ENCODE measurements around the gene ZNF473.
"Not testable (repeated sequence)": the region's sequence is repeated elsewhere in the genome, so short reads cannot be mapped to it uniquely, and the experiment has no call there.

The ZNF473 gene

GRCh38 chr19:50051964-50052363, 26.2 kb downstream of the ZNF473 start:
- peaks cover 5% of the 10 kb centered on the region for H3K36me3 Mint-ChIP-seq
- H3K9me3 Mint-ChIP-seq = no peaks in the 10 kb centered on the region
- H3K4me1 Mint-ChIP-seq = peaks cover 16% of the 10 kb centered on the region
- ATAC-seq = no peak
- no peak overlapping the region for H3K27ac Mint-ChIP-seq
- DNase-seq (ENCODE audit: low spot score in 2 of 2) = no peak
- no peak overlapping the region for H3K4me3 Mint-ChIP-seq

- DNase-seq (ENCODE audit: low spot score in 2 of 2) (no peak), ATAC-seq (no peak)
- peaks cover 5% of the 10 kb centered on the region for H3K36me3 Mint-ChIP-seq
- H3K4me3 Mint-ChIP-seq = no peak overlapping the region
- peaks cover 16% of the 10 kb centered on the region for H3K4me1 Mint-ChIP-seq
- H3K27ac Mint-ChIP-seq = no peak overlapping the region
- H3K9me3 Mint-ChIP-seq = no peaks in the 10 kb centered on the region
Measured at GRCh38 chr19:50053119-50053518, 27.3 kb downstream of the ZNF473 start.

GRCh38 chr19:50058425-50058824, 32.6 kb downstream of the ZNF473 start:
- no peaks in the 10 kb centered on the region for H3K4me1 Mint-ChIP-seq
- H3K27ac Mint-ChIP-seq = no peak overlapping the region
- H3K9me3 Mint-ChIP-seq = no peaks in the 10 kb centered on the region
- H3K4me3 Mint-ChIP-seq = no peak overlapping the region
- DNase-seq (ENCODE audit: low spot score in 2 of 2) = no peak
- ATAC-seq = no peak
- no peaks in the 10 kb centered on the region for H3K36me3 Mint-ChIP-seq

GRCh38 chr19:50059045-50059444, 33.2 kb downstream of the ZNF473 start:
- Mint-ChIP-seq H3K4me1 (no peaks in the 10 kb centered on the region), H3K27ac (no peak overlapping the region), H3K4me3 (no peak overlapping the region), H3K9me3 (no peaks in the 10 kb centered on the region), H3K36me3 (no peaks in the 10 kb centered on the region)
- no peak for ATAC-seq
- no peak for DNase-seq (ENCODE audit: low spot score in 2 of 2)

GRCh38 chr19:50060107-50060506, 34.3 kb downstream of the ZNF473 start:
- no peaks in the 10 kb centered on the region for H3K4me1 Mint-ChIP-seq
- H3K4me3 Mint-ChIP-seq = no peak overlapping the region
- no peaks in the 10 kb centered on the region for H3K9me3 Mint-ChIP-seq
- no peak for DNase-seq (ENCODE audit: low spot score in 2 of 2)
- no peaks in the 10 kb centered on the region for H3K36me3 Mint-ChIP-seq
- H3K27ac Mint-ChIP-seq = no peak overlapping the region
- no peak for ATAC-seq

GRCh38 chr19:50061650-50062049, 35.8 kb downstream of the ZNF473 start:
- H3K4me1 Mint-ChIP-seq = no peaks in the 10 kb centered on the region
- H3K36me3 Mint-ChIP-seq = no peaks in the 10 kb centered on the region
- DNase-seq (ENCODE audit: low spot score in 2 of 2) = no peak
- no peaks in the 10 kb centered on the region for H3K9me3 Mint-ChIP-seq
- no peak overlapping the region for H3K4me3 Mint-ChIP-seq
- ATAC-seq = no peak
- H3K27ac Mint-ChIP-seq = no peak overlapping the region

GRCh38 chr19:50065938-50066337, 40.1 kb downstream of the ZNF473 start:
- H3K36me3 Mint-ChIP-seq = peaks cover 7% of the 10 kb centered on the region
- no peak overlapping the region for H3K27ac Mint-ChIP-seq
- no peaks in the 10 kb centered on the region for H3K4me1 Mint-ChIP-seq
- H3K9me3 Mint-ChIP-seq = no peaks in the 10 kb centered on the region
- ATAC-seq (no peak), DNase-seq (ENCODE audit: low spot score in 2 of 2) (no peak)
- H3K4me3 Mint-ChIP-seq = no peak overlapping the region

- Mint-ChIP-seq H3K27ac (no peak overlapping the region), H3K4me3 (no peak overlapping the region), H3K4me1 (no peaks in the 10 kb centered on the region), H3K36me3 (peaks cover 7% of the 10 kb centered on the region), H3K9me3 (no peaks in the 10 kb centered on the region)
- no peak for ATAC-seq
- DNase-seq (ENCODE audit: low spot score in 2 of 2) = no peak
Measured at GRCh38 chr19:50067575-50067974, 41.8 kb downstream of the ZNF473 start.

- ATAC-seq; H3K36me3 Mint-ChIP-seq; H3K4me3 Mint-ChIP-seq; H3K27ac Mint-ChIP-seq; DNase-seq (ENCODE audit: low spot score in 2 of 2); H3K4me1 Mint-ChIP-seq; H3K9me3 Mint-ChIP-seq: not testable (repeated sequence)
Measured at GRCh38 chr19:50068382-50068781, 42.6 kb downstream of the ZNF473 start.

- H3K9me3 Mint-ChIP-seq; DNase-seq (ENCODE audit: low spot score in 2 of 2); H3K4me1 Mint-ChIP-seq; H3K4me3 Mint-ChIP-seq; H3K27ac Mint-ChIP-seq; ATAC-seq; H3K36me3 Mint-ChIP-seq: not testable (repeated sequence)
Measured at GRCh38 chr19:50075076-50075475, 49.3 kb downstream of the ZNF473 start.

- not testable (repeated sequence) for H3K9me3 Mint-ChIP-seq; H3K4me1 Mint-ChIP-seq; ATAC-seq; DNase-seq (ENCODE audit: low spot score in 2 of 2); H3K27ac Mint-ChIP-seq; H3K36me3 Mint-ChIP-seq; H3K4me3 Mint-ChIP-seq
Measured at GRCh38 chr19:50075644-50076372, 50.0 kb downstream of the ZNF473 start.

- H3K4me3 Mint-ChIP-seq; DNase-seq (ENCODE audit: low spot score in 2 of 2); ATAC-seq; H3K4me1 Mint-ChIP-seq; H3K36me3 Mint-ChIP-seq; H3K9me3 Mint-ChIP-seq; H3K27ac Mint-ChIP-seq: not testable (repeated sequence)
Measured at GRCh38 chr19:50076581-50077355, 51.0 kb downstream of the ZNF473 start.

- H3K4me1 Mint-ChIP-seq; ATAC-seq; H3K4me3 Mint-ChIP-seq; H3K27ac Mint-ChIP-seq; H3K36me3 Mint-ChIP-seq; H3K9me3 Mint-ChIP-seq; DNase-seq (ENCODE audit: low spot score in 2 of 2): not testable (repeated sequence)
Measured at GRCh38 chr19:50079014-50079413, 53.2 kb downstream of the ZNF473 start.

GRCh38 chr19:50084440-50084839, 58.6 kb downstream of the ZNF473 start:
- H3K9me3 Mint-ChIP-seq; DNase-seq (ENCODE audit: low spot score in 2 of 2); H3K4me3 Mint-ChIP-seq; ATAC-seq; H3K4me1 Mint-ChIP-seq; H3K27ac Mint-ChIP-seq; H3K36me3 Mint-ChIP-seq: not testable (repeated sequence)

- not testable (repeated sequence) for H3K9me3 Mint-ChIP-seq; H3K27ac Mint-ChIP-seq; H3K4me3 Mint-ChIP-seq; H3K36me3 Mint-ChIP-seq; ATAC-seq; H3K4me1 Mint-ChIP-seq; DNase-seq (ENCODE audit: low spot score in 2 of 2)
Measured at GRCh38 chr19:50087153-50087552, 61.3 kb downstream of the ZNF473 start.

GRCh38 chr19:50090706-50091105, 64.9 kb downstream of the ZNF473 start:
- not testable (repeated sequence) for H3K4me3 Mint-ChIP-seq, H3K9me3 Mint-ChIP-seq, H3K36me3 Mint-ChIP-seq, H3K4me1 Mint-ChIP-seq, H3K27ac Mint-ChIP-seq
- ATAC-seq = peak; percentile 58
- peak; percentile 18 to 67 for DNase-seq (ENCODE audit: low spot score in 2 of 2)

Measured in stimulated activated effector memory CD8-positive, alpha-beta T cell treated with anti-CD3 and anti-CD28 coated beads, Interleukin-12 subunit alpha, Interleukin-12 subunit beta, amount 100 ng/mL, for 72 hours (primary cell).